Ecto neural progenitor cell (in vitro differentiated cells): ENCODE measurements around the gene CPNE9.
"Not testable (repeated sequence)": the region's sequence is repeated elsewhere in the genome, so short reads cannot be mapped to it uniquely, and the experiment has no call there.

ENCODE experiments used
- DNase-seq: peaks from one replicate; pipeline ENCODE4 v3.0.0-alpha.2; 2018; ENCODE audit warnings: low spot score

CPNE9 gene

GRCh38 chr3:9746330-9746729 is 42.7 kb downstream of the CPNE9 start:
- no peak for DNase-seq

- no peak for DNase-seq
Observed at GRCh38 chr3:9747267-9747666, 43.6 kb downstream of the CPNE9 start.

- DNase-seq = no peak
Observed at GRCh38 chr3:9748031-9748430, 44.4 kb downstream of the CPNE9 start.

- no peak for DNase-seq
Observed at GRCh38 chr3:9749296-9749644, 45.6 kb downstream of the CPNE9 start.

- peak; percentile 97 for DNase-seq
Observed at GRCh38 chr3:9749645-9750555, 46.3 kb downstream of the CPNE9 start, which contains the start of gene OGG1. OGG1 (plus strand) TSS chr3:9749952; CDS start chr3:9750287, 335 bp downstream.

GRCh38 chr3:9750556-9751411 is 47.2 kb downstream of the CPNE9 start:
- no peak for DNase-seq

GRCh38 chr3:9754678-9755077 is 51.0 kb downstream of the CPNE9 start:
- DNase-seq = no peak

GRCh38 chr3:9757427-9757826 is 53.8 kb downstream of the CPNE9 start:
- no peak for DNase-seq

- no peak for DNase-seq
Observed at GRCh38 chr3:9760779-9761505, 57.3 kb downstream of the CPNE9 start.

- no peak for DNase-seq
Observed at GRCh38 chr3:9761919-9762318, 58.3 kb downstream of the CPNE9 start.

GRCh38 chr3:9762871-9763270 is 59.2 kb downstream of the CPNE9 start:
- DNase-seq = no peak

GRCh38 chr3:9765865-9766264 is 62.2 kb downstream of the CPNE9 start:
- DNase-seq = no peak

- no peak for DNase-seq
Observed at GRCh38 chr3:9767418-9767817, 63.8 kb downstream of the CPNE9 start.

- no peak for DNase-seq
Observed at GRCh38 chr3:9768141-9768775, 64.6 kb downstream of the CPNE9 start.

GRCh38 chr3:9769012-9769411 is 65.4 kb downstream of the CPNE9 start:
- no peak for DNase-seq

- peak; percentile 88 for DNase-seq
Observed at GRCh38 chr3:9769426-9770275, 66.0 kb downstream of the CPNE9 start, which contains the start of gene CAMK1. CAMK1 (minus strand) TSS chr3:9769947; CDS start chr3:9767749, 2,198 bp downstream.

- DNase-seq = no peak
Observed at GRCh38 chr3:9770276-9770812, 66.7 kb downstream of the CPNE9 start.

- DNase-seq = not testable (repeated sequence)
Observed at GRCh38 chr3:9771007-9771406, 67.4 kb downstream of the CPNE9 start.

GRCh38 chr3:9776896-9777693 is 73.5 kb downstream of the CPNE9 start:
- DNase-seq = no peak

GRCh38 chr3:9777694-9778021 is 74.0 kb downstream of the CPNE9 start:
- DNase-seq = no peak
